Calu3 (cell line): ENCODE results near the gene TRIO. TPM values are rescaled to one million over a fixed set of nuclear protein-coding genes. Genes with fewer than 3 reads are reported as not detected.

Experiments used
- BruUV-seq: library from RNA; stranded (reverse); fragments of 400-500 nt; replicated peaks from 2 replicates; lab custom pipeline; 2021; lab: Mats Ljungman, UMichigan
- CTCF ChIA-PET: fragments of 300-600 bp; sonication (Branson Sonifier 250); formaldehyde crosslinking; loops from one replicate; lab custom pipeline; 2022; ENCODE audit warnings: antibody characterized with exemption; lab: Charles Lee
- DNase-seq: peaks from one replicate; pipeline ENCODE4 v3.0.0; 2022
- H3K27ac Mint-ChIP-seq: one replicate; pipeline ENCODE4 v1.8.0; 2022; ENCODE audit warnings: mixed read lengths; ENCODE audit not compliant: unreplicated experiment
- H3K27me3 Mint-ChIP-seq: one replicate; pipeline ENCODE4 v1.8.0; 2022; ENCODE audit warnings: mixed read lengths; ENCODE audit not compliant: unreplicated experiment
- H3K36me3 Mint-ChIP-seq: one replicate; pipeline ENCODE4 v1.8.0; 2022; ENCODE audit warnings: mild to moderate bottlenecking, moderate library complexity, mixed read lengths; ENCODE audit not compliant: insufficient read depth, unreplicated experiment
- H3K4me1 Mint-ChIP-seq: one replicate; pipeline ENCODE4 v1.8.0; 2022; ENCODE audit warnings: mild to moderate bottlenecking, low read depth, mixed read lengths; ENCODE audit not compliant: unreplicated experiment
- H3K4me3 Mint-ChIP-seq: one replicate; pipeline ENCODE4 v1.8.0; 2022; ENCODE audit warnings: mild to moderate bottlenecking, low read depth, moderate library complexity, mixed read lengths; ENCODE audit not compliant: unreplicated experiment
- H3K9me3 Mint-ChIP-seq: one replicate; pipeline ENCODE4 v1.8.0; 2022; ENCODE audit warnings: low read depth, mixed read lengths; ENCODE audit not compliant: unreplicated experiment
- intact Hi-C: fragments of 100-400 bp; cut with micrococcal nuclease; formaldehyde crosslinking; loops from one replicate; pipeline ENCODE4 v1.10.0; 2022; ENCODE audit not compliant: unreplicated experiment
- total RNA-seq: library from RNA; stranded (reverse); gene quantifications from 2 replicates; pipeline ENCODE4 v1.2.3, GENCODE V29; 2022
- TF ChIP-seq, protein P1 (sequence below): fragments of 200-600 bp; IDR thresholded peaks from one replicate; pipeline ENCODE4 v1.8.0; 2022; ENCODE audit warnings: antibody characterized with exemption; ENCODE audit not compliant: unreplicated experiment

TRIO gene
- total RNA-seq, 1 experiment from 2014 or later = 183 TPM

DNA sequence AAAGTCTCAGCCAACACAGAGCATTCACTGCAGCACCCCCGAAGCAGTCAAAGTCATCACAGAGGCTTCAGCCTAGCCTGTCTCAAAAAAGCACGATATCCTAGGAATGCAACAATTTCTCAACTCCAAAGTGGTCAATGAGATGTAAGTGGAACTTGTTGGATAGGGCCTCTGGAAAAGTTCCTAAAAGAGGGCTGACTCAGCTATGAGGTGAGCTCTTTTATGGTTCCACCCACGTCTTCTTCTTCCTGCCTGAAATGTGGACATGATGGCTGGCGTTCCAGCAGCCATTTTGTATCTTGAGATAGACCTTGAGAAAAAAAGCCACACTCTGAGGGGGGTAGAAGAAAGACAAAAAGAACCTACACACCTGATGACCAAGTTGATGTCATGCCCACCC lies 32.5 kb upstream of the TRIO start:
- Mint-ChIP-seq H3K4me3 (no peak overlapping the region), H3K27ac (no peak overlapping the region), H3K36me3 (peaks cover 4% of the 10 kb centered on the region), H3K4me1 (peaks cover 42% of the 10 kb centered on the region), H3K9me3 (no peaks in the 10 kb centered on the region), H3K27me3 (no peaks in the 10 kb centered on the region)
- DNase-seq = no peak
- CTCF ChIA-PET = no interaction called here
- BruUV-seq = no TSS peak
- intact Hi-C loops = no loop called here
- TF ChIP-seq, protein P1, sequence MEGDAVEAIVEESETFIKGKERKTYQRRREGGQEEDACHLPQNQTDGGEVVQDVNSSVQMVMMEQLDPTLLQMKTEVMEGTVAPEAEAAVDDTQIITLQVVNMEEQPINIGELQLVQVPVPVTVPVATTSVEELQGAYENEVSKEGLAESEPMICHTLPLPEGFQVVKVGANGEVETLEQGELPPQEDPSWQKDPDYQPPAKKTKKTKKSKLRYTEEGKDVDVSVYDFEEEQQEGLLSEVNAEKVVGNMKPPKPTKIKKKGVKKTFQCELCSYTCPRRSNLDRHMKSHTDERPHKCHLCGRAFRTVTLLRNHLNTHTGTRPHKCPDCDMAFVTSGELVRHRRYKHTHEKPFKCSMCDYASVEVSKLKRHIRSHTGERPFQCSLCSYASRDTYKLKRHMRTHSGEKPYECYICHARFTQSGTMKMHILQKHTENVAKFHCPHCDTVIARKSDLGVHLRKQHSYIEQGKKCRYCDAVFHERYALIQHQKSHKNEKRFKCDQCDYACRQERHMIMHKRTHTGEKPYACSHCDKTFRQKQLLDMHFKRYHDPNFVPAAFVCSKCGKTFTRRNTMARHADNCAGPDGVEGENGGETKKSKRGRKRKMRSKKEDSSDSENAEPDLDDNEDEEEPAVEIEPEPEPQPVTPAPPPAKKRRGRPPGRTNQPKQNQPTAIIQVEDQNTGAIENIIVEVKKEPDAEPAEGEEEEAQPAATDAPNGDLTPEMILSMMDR = no peak

DNA sequence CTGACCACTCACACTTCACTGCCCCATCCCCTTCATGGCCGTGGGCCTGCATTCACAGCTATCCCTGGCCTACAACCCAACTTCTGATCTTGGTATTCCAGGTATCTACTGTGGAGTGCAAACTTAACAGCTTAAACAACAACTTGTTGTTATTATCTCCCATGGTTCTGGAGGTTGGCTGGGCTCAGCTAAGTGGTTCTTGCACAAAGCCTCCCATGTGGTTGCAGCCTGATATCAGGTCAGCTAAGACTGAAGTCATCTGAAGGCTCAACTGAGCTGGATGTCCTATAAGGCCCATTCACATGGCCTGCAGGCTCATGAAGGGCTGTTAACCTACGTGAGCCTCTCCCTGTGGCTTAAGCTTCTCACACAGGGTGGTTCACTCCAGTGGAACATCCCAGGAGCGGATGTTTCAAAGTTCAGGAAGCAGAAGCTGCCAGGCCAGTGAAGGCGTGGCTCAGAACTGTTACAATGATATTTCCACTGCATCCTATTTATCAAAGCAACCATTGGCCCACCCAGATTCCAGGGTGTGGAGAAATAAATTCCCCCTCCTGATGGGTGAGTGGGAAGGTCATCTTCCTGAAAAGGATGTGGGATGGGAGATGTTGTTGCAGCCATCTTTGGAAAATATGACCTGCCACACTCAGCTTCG lies 30.0 kb upstream of the TRIO start:
- TF ChIP-seq, protein P1 = no peak
- H3K4me3 Mint-ChIP-seq = no peak overlapping the region
- intact Hi-C loops = no loop called here
- CTCF ChIA-PET = interaction anchor here (0.5 to 1.7 kb wide), 2 partner anchors 97 to 157 kb away, joined by 3 to 4 read pairs; no protein-coding TSS in a partner anchor
- no peak overlapping the region for H3K27ac Mint-ChIP-seq
- peaks cover 4% of the 10 kb centered on the region for H3K36me3 Mint-ChIP-seq
- H3K27me3 Mint-ChIP-seq = no peaks in the 10 kb centered on the region
- peaks cover 20% of the 10 kb centered on the region for H3K4me1 Mint-ChIP-seq
- no TSS peak for BruUV-seq
- no peak for DNase-seq
- no peaks in the 10 kb centered on the region for H3K9me3 Mint-ChIP-seq

DNA sequence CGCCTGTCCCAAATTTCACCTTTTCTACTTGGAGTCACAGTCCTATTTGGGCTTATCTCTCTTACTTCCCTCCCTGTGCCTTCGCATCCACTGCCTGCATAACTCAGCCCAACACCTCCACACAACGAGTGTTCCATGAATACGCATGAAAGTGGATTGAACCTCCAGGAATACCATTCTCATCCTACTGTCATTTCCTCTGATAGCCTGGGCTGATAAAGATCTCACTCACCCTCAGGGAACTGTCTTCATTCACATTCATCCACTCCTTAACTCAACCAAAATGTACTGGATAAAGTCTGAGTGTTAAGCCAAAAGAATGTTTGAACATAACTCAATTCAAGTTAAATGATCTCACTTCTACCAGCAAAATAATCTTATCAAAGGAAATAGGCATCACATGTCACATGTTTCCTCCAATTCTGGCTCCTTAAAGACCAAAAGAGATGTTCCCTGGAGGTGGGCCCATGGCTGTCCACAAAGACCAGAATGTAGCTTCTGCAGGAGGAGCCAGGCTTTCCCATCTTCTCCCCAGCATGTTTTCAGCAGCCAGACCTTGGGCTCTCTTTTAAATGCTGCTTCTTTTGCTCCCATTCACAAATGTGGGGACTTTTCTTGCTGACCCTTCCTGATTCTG lies 28.4 kb upstream of the TRIO start:
- Mint-ChIP-seq H3K27me3 (no peaks in the 10 kb centered on the region), H3K9me3 (no peaks in the 10 kb centered on the region), H3K4me3 (no peak overlapping the region), H3K4me1 (peaks cover 8% of the 10 kb centered on the region), H3K36me3 (no peaks in the 10 kb centered on the region), H3K27ac (no peak overlapping the region)
- CTCF ChIA-PET = no interaction called here
- TF ChIP-seq, protein P1 = no peak
- intact Hi-C loops = no loop called here
- DNase-seq = no peak
- BruUV-seq = no TSS peak

DNA sequence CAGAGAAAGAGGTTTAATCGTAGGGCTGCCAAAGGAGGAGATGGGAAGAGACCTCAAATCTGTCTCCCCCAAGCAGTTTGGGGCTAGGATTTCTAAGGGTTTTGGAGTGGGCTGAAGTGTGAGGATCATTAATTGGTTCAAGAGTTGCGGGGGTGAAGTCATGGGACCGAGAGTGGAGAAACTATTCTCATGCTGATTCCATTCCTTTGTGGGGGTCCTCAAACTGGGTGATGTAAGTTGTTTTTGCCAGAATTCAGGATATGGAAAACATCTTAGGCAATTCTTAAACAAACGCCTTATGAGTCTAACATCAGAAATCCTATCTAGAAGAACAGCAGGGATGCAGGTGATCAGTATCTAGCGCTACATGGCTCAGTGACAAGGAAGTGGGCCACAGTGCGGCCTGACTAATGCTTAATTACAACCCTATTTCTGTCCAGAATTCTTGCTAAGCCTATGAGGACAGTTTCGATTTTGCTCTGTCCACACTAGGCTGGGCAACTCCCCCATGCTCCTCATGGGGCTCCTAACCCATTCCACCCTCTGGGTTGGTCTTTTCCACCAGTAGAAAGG lies 27.7 kb upstream of the TRIO start:
- H3K4me3 Mint-ChIP-seq = no peak overlapping the region
- no peaks in the 10 kb centered on the region for H3K36me3 Mint-ChIP-seq
- H3K27ac Mint-ChIP-seq = no peak overlapping the region
- no peaks in the 10 kb centered on the region for H3K27me3 Mint-ChIP-seq
- BruUV-seq = no TSS peak
- DNase-seq = no peak
- H3K9me3 Mint-ChIP-seq = no peaks in the 10 kb centered on the region
- TF ChIP-seq, protein P1 = no peak
- peaks cover 8% of the 10 kb centered on the region for H3K4me1 Mint-ChIP-seq
- intact Hi-C loops = no loop called here
- CTCF ChIA-PET = no interaction called here
